Testis (tissue), 2 donors: ENCODE results near the gene CACNA2D1.

Experiments used
- POLR2A ChIP-seq: fragments of 450-650 bp; IDR thresholded peaks from one replicate; pipeline ENCODE4 v1.6.1; 2017; ENCODE audit warnings: antibody characterized with exemption, mild to moderate bottlenecking, moderate library complexity
- TF ChIP-seq, protein P1 (sequence below), 3 experiments: fragments of 450-650 bp in 2 of 3; fragments of 200-600 bp in 1 of 3; sonication (generic) in 1 of 3; IDR thresholded peaks; one replicate each; pipeline ENCODE4 v1.5.1; 2016 to 2019; ENCODE audit warnings: antibody characterized with exemption in 3 of 3, mild to moderate bottlenecking in 2 of 3, moderate library complexity in 1 of 3

DNA sequence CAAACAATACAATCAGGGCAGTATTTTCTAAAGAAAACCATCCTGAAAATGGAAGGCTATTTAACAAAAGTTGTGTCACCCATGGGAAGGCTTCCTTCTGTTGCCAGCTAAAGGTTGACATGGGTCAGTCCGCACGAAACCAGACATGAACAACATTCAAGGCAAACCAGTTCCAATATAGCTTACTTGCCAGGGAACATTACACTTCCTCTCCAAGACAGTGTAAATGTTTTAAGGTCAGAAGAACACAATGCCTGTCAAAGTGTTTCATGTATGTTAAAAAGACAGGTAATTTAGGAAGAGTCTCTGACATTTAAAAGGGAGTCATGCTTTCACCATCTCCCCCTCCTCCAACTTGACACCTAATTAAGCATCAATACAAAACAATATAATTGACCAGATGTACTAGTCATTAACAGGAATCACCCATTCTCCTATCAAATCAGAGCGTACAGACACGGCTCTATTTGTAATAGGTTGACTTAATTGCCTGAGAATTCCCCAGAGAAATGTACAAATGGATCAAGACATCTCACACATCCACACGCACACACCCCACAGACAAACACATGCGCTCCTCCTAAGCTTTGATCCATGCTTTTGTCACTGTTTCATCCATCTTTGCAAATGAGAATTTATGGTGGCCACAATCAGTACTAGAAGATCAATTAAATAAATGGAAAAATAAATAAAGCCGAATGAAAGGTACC, 69.5 kb downstream of the CACNA2D1 start:
- TF ChIP-seq POLR2A: no peak
- TF ChIP-seq, protein P1, sequence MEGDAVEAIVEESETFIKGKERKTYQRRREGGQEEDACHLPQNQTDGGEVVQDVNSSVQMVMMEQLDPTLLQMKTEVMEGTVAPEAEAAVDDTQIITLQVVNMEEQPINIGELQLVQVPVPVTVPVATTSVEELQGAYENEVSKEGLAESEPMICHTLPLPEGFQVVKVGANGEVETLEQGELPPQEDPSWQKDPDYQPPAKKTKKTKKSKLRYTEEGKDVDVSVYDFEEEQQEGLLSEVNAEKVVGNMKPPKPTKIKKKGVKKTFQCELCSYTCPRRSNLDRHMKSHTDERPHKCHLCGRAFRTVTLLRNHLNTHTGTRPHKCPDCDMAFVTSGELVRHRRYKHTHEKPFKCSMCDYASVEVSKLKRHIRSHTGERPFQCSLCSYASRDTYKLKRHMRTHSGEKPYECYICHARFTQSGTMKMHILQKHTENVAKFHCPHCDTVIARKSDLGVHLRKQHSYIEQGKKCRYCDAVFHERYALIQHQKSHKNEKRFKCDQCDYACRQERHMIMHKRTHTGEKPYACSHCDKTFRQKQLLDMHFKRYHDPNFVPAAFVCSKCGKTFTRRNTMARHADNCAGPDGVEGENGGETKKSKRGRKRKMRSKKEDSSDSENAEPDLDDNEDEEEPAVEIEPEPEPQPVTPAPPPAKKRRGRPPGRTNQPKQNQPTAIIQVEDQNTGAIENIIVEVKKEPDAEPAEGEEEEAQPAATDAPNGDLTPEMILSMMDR (IDR thresholded peaks at IDR 0.05): no peak
